GM23248 (cell line): ENCODE results near the gene COL18A1. TPM values are rescaled to one million over a fixed set of nuclear protein-coding genes. Genes with fewer than 3 reads are reported as not detected.

Experiments used
- DNase-seq: peaks from one replicate; pipeline ENCODE4 v3.0.0-alpha.2; 2015
- H2AFZ ChIP-seq: fragments of 200-600 bp; sonication (generic); 2 replicates; pipeline ENCODE4 v1.6.1; 2016; ENCODE audit warnings: antibody characterized with exemption
- H3F3A ChIP-seq: fragments of 200-600 bp; sonication (generic); 2 replicates; pipeline ENCODE4 v1.6.1; 2016; ENCODE audit warnings: mild to moderate bottlenecking, antibody characterized with exemption, mixed run types; ENCODE audit not compliant: insufficient read depth
- H3K27ac ChIP-seq: fragments of 200-600 bp; sonication (generic); 2 replicates; pipeline ENCODE4 v1.5.1; 2016; ENCODE audit warnings: mild to moderate bottlenecking
- H3K27me3 ChIP-seq: fragments of 200-600 bp; sonication (generic); replicated peaks from 2 replicates; pipeline ENCODE4 v1.6.1; 2016; ENCODE audit warnings: mild to moderate bottlenecking; ENCODE audit not compliant: insufficient read depth
- H3K36me3 ChIP-seq: fragments of 200-600 bp; sonication (generic); 2 replicates; pipeline ENCODE4 v1.6.1; 2016; ENCODE audit warnings: low read depth, mild to moderate bottlenecking
- H3K4me1 ChIP-seq: fragments of 200-600 bp; sonication (generic); 2 replicates; pipeline ENCODE4 v1.6.1; 2016; ENCODE audit warnings: mild to moderate bottlenecking; ENCODE audit not compliant: insufficient read depth
- H3K4me2 ChIP-seq: fragments of 200-600 bp; sonication (generic); one replicate; pipeline ENCODE4 v1.6.1; 2016; ENCODE audit warnings: mild to moderate bottlenecking; ENCODE audit not compliant: unreplicated experiment
- H3K4me3 ChIP-seq: fragments of 200-600 bp; sonication (generic); 2 replicates; pipeline ENCODE4 v1.5.1; 2016; ENCODE audit warnings: mild to moderate bottlenecking
- H3K79me2 ChIP-seq: fragments of 200-600 bp; sonication (generic); 2 replicates; pipeline ENCODE4 v1.6.1; 2016; ENCODE audit warnings: mild to moderate bottlenecking; ENCODE audit not compliant: insufficient read depth
- H3K9ac ChIP-seq: fragments of 200-600 bp; sonication (generic); 2 replicates; pipeline ENCODE4 v1.6.1; 2016; ENCODE audit warnings: mild to moderate bottlenecking
- H3K9me2 ChIP-seq: fragments of 200-600 bp; sonication (generic); 2 replicates; pipeline ENCODE4 v1.6.1; 2016; ENCODE audit warnings: mixed run types, mild to moderate bottlenecking, moderate library complexity; ENCODE audit not compliant: insufficient read depth
- H3K9me3 ChIP-seq: fragments of 200-600 bp; sonication (generic); one replicate; pipeline ENCODE4 v1.6.1; 2017; ENCODE audit warnings: low read depth
- H4K20me1 ChIP-seq: fragments of 200-600 bp; sonication (generic); 2 replicates; pipeline ENCODE4 v1.6.0; 2016; ENCODE audit not compliant: insufficient read depth
- EZH2 ChIP-seq: fragments of 200-600 bp; sonication (generic); IDR thresholded peaks from 2 replicates; pipeline ENCODE4 v1.6.1; 2018; ENCODE audit warnings: antibody characterized with exemption, mild to moderate bottlenecking; ENCODE audit not compliant: insufficient read depth, poor library complexity, severe bottlenecking
- EZH2phosphoT487 ChIP-seq: fragments of 200-600 bp; sonication (generic); IDR thresholded peaks from 2 replicates; pipeline ENCODE4 v1.6.1; 2018; ENCODE audit warnings: antibody characterized with exemption, moderate library complexity, mild to moderate bottlenecking, low read depth; ENCODE audit not compliant: insufficient read depth
- WGBS, 2 experiments: methylation state at CpG; one replicate each; pipeline ENCODE4 v1.1.6; 2015 to 2017; ENCODE audit warnings: low lambda C conversion rate in 2 of 2, low coverage in 1 of 2; ENCODE audit errors: missing lambda C conversion rate in 2 of 2; 5-methylcytosine and 5-hydroxymethylcytosine counted together
- in situ Hi-C: fragments of 300-500 bp; cut with MboI; formaldehyde crosslinking; loops from 2 replicates; pipeline ENCODE4 v1.15.0; 2020
- polyA plus RNA-seq: library from polyadenylated mRNA; unstranded; fragments of >200 nt; fragmentation: Nextera tagmentation; extraction: Ambion mirVana; gene quantifications from 2 replicates; pipeline ENCODE4 v1.2.1, GENCODE V29; 2016
- total RNA-seq: library from RNA; depleted of rRNA; stranded (reverse); fragments of >200 nt; shearing (Covaris generic); gene quantifications from 2 replicates; pipeline ENCODE4 v1.2.3, GENCODE V29; 2014

COL18A1 gene
- total and polyA plus RNA-seq, 2 experiments from 2014 or later = 1.7 to 30.5 TPM

DNA sequence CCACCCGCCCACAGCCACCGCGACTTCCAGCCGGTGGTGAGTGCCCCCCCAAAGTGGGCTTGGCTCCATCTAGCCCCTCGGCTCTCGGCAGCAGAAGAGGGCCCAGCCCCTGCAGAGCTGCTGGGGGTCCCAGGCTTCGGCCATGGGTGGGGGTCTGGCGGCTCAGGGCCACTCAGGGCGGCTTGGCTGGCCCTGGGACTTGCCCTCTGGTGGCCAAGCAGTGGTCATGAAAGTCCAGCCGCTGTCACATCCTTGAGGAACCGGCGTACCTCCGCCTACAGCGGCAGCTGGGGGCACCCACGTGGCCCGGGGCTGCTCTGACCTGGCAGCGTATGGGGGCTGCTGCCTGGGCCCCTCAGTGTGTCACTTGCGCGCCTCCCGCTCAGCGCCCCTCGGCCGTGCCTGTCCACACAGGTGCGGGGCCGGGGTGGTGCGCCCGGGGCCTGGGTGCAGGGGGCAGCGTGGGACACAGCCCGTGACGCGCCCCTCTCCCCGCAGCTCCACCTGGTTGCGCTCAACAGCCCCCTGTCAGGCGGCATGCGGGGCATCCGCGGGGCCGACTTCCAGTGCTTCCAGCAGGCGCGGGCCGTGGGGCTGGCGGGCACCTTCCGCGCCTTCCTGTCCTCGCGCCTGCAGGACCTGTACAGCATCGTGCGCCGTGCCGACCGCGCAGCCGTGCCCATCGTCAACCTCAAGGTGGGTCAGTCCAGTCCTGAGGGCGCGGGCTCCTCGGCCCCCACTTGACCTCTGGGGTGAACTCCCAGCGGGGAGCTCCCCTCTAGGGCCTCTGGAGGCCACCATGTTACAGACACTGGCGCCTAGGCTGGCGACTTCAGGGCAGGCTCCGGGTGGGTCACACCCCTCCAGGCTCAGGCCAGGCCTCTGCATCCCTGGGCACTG is 104.9 kb downstream of the COL18A1 start:
- in situ Hi-C loops = no loop called here
- H2AFZ ChIP-seq = no peak overlapping the region
- 95% methylated on average over 47 to 58 of the region's 61 CpGs for WGBS, 2 experiments

DNA sequence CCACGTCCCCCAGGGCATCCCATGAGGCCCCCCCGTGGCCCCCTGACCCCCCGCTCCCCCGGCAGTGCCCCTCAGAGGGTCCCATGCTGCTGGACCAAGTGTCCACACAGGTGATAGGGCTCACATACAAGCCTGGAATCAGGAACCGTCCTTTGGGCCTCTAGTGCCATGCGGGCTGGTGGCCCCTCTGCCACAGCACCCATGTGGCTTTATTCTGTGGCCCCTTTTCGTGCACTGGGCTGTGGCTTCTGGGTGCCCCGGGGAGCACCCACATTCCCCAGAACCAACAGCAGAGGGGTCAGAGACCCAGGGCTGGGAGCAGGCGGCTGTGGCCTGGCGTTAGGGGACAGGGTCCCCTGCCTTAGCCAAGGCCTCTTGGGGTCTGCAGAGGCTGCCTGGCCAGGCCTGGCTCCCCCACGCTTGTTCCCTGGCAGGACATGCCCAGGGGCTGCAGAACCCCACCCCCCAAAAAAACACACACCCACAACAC is 105.5 kb downstream of the COL18A1 start:
- Histone ChIP-seq H3K9me2 (no peaks in the 10 kb centered on the region), H3K9ac (no peak overlapping the region), H3K79me2 (no peaks in the 10 kb centered on the region), H3K9me3 (no peaks in the 10 kb centered on the region), H3K27ac (no peak overlapping the region), H4K20me1 (no peaks in the 10 kb centered on the region), H3F3A (no peaks in the 10 kb centered on the region), H3K36me3 (no peaks in the 10 kb centered on the region), H3K4me2 (no peak overlapping the region), H2AFZ (no peak overlapping the region), H3K4me3 (no peak overlapping the region), H3K27me3 (no peaks in the 10 kb centered on the region), H3K4me1 (no peaks in the 10 kb centered on the region)
- WGBS, 2 experiments = 88% methylated on average over 10 to 11 of the region's 11 CpGs
- DNase-seq = no peak
- no peak for TF ChIP-seq EZH2phosphoT487
- no peak for TF ChIP-seq EZH2
- in situ Hi-C loops = no loop called here

More for the DNA sequence above, 104.9 kb downstream of the COL18A1 start:
- Histone ChIP-seq H3K9me2 (no peaks in the 10 kb centered on the region), H3F3A (no peaks in the 10 kb centered on the region), H3K27me3 (no peaks in the 10 kb centered on the region), H3K4me2 (no peak overlapping the region), H3K36me3 (no peaks in the 10 kb centered on the region), H3K4me3 (no peak overlapping the region), H3K27ac (no peak overlapping the region), H3K79me2 (no peaks in the 10 kb centered on the region), H3K9me3 (no peaks in the 10 kb centered on the region), H3K4me1 (no peaks in the 10 kb centered on the region), H4K20me1 (no peaks in the 10 kb centered on the region), H3K9ac (no peak overlapping the region)
- no peak for DNase-seq
- TF ChIP-seq EZH2phosphoT487 (no peak), EZH2 (no peak)

DNA sequence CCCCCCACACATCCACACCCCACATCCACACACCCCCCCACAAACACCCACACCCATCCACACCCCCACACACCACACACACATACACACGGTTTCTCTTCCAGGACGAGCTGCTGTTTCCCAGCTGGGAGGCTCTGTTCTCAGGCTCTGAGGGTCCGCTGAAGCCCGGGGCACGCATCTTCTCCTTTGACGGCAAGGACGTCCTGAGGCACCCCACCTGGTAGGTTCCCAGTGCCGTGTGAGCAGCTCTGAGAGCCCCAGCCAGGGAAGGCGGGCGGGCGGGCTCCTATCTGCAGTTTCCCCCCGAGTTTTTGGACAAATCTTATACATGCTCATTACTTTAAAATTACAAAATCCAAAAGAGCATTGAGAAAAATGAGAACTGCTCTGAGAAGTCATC is 106.0 kb downstream of the COL18A1 start:
- 78 to 83% methylated on average over 12 of the region's 12 CpGs for WGBS, 2 experiments
- Histone ChIP-seq H3K79me2 (no peaks in the 10 kb centered on the region), H3K9me3 (no peaks in the 10 kb centered on the region), H3K36me3 (no peaks in the 10 kb centered on the region), H2AFZ (no peak overlapping the region), H4K20me1 (no peaks in the 10 kb centered on the region), H3F3A (no peaks in the 10 kb centered on the region), H3K4me3 (no peak overlapping the region), H3K27me3 (no peaks in the 10 kb centered on the region), H3K27ac (no peak overlapping the region), H3K4me2 (no peak overlapping the region), H3K4me1 (no peaks in the 10 kb centered on the region), H3K9me2 (no peaks in the 10 kb centered on the region), H3K9ac (no peak overlapping the region)
- no peak for DNase-seq
- TF ChIP-seq EZH2phosphoT487 (no peak), EZH2 (no peak)
- in situ Hi-C loops = no loop called here

DNA sequence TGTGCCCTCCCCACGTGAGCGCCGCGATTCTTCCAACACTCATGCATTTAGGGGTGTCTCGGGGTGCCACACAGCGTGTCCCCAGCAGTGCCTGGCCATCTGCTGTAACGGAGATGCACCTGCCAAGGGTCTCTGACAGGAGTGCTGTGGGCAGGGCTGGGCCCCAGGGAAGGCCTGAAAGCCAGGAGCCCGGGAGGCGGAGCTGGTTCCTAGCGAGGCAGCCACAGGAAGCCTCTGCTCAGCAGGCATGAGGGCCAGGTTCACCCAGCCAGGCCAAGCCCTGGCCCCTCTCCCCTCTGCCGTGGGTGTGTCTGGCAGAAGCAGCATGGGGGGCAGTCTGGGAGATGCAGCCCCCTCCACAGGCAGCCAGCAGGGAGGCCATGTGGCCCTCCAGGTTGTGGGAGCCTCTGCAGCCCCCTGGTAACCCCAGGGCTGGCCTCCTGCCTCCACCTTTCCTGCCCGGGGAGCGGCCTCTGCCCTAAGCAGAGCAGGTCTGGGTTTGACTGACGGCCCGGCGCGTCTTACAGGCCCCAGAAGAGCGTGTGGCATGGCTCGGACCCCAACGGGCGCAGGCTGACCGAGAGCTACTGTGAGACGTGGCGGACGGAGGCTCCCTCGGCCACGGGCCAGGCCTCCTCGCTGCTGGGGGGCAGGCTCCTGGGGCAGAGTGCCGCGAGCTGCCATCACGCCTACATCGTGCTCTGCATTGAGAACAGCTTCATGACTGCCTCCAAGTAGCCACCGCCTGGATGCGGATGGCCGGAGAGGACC is 106.9 kb downstream of the COL18A1 start:
- no peak overlapping the region for H3K9ac ChIP-seq
- no peaks in the 10 kb centered on the region for H3K9me3 ChIP-seq
- H3K27ac ChIP-seq = no peak overlapping the region
- H3K4me2 ChIP-seq = no peak overlapping the region
- TF ChIP-seq EZH2 (no peak), EZH2phosphoT487 (no peak)
- H3K79me2 ChIP-seq = no peaks in the 10 kb centered on the region
- H4K20me1 ChIP-seq = no peaks in the 10 kb centered on the region
- H2AFZ ChIP-seq = no peak overlapping the region
- in situ Hi-C loops = no loop called here
- DNase-seq = no peak
- no peaks in the 10 kb centered on the region for H3K4me1 ChIP-seq
- no peaks in the 10 kb centered on the region for H3F3A ChIP-seq
- no peaks in the 10 kb centered on the region for H3K36me3 ChIP-seq
- no peaks in the 10 kb centered on the region for H3K9me2 ChIP-seq
- H3K4me3 ChIP-seq = no peak overlapping the region
- H3K27me3 ChIP-seq = no peaks in the 10 kb centered on the region
- 92 to 93% methylated on average over 35 of the region's 35 CpGs for WGBS, 2 experiments
